K562 (cell line): ENCODE measurements around the gene SORCS2. TPM values are rescaled to one million over a fixed set of nuclear protein-coding genes. Genes with fewer than 3 reads are reported as not detected.

ENCODE experiments used
- ATAC-seq: fragments of 200-7000 bp; cut with Tn5 transposase; 3 replicates; pipeline ENCODE4 v1.9.1; 2020; ENCODE audit warnings: moderate library complexity
- BruUV-seq: library from RNA; stranded (reverse); fragments of 400-500 nt; replicated peaks from 2 replicates; lab custom pipeline; 2021; lab: Mats Ljungman, UMichigan
- CTCF ChIA-PET: fragments of 300-600 bp; formaldehyde crosslinking; extraction: SDS; loops from one replicate; lab custom pipeline; 2021; ENCODE audit warnings: low intra/inter-chr PET ratio; lab: Yijun Ruan, JAX
- POLR2A ChIA-PET: fragments of 300-600, 350-650 bp; sonication (Branson Sonifier 250); formaldehyde crosslinking; extraction: SDS; loops from one replicate; lab custom pipeline; 2021; ENCODE audit warnings: antibody characterized with exemption, inconsistent platforms; lab: Yijun Ruan, JAX
- DNase-seq, 4 experiments: peaks; one replicate each; pipeline versions ENCODE4 v3.0.0 to v3.0.0-alpha.2; 2011 to 2018; ENCODE audit warnings: low spot score in 3 of 4, mixed read lengths in 3 of 4; ENCODE audit errors: extremely low read depth in 1 of 4
- FAIRE-seq: peaks from 2 replicates; lab custom pipeline; 2011; peaks lifted over from hg19 to GRCh38; lab: Jason Lieb, UNC
- H2AFZ ChIP-seq: 2 replicates; pipeline ENCODE4 v1.6.0; 2011; ENCODE audit warnings: low read depth, low read length, control low read depth, inconsistent platforms
- H3K27ac ChIP-seq: fragments of 200-600 bp; 3 replicates; pipeline ENCODE4 v1.8.0; 2011; ENCODE audit warnings: low read depth, mild to moderate bottlenecking, control low read depth, inconsistent platforms, low read length, moderate library complexity, mixed read lengths; ENCODE audit errors: extremely low read depth
- H3K27me3 ChIP-seq, 2 experiments: fragments of 300-600 bp in 1 of 2; 2 replicates in 1 of 2; 3 replicates in 1 of 2; pipeline versions ENCODE4 v1.6.0 to v1.8.0; 2011; ENCODE audit warnings: inconsistent platforms in 2 of 2, low read length in 2 of 2, mild to moderate bottlenecking in 1 of 2, mixed read lengths in 1 of 2, moderate library complexity in 1 of 2; ENCODE audit not compliant: control insufficient read depth in 2 of 2, insufficient read depth in 2 of 2
- H3K36me3 ChIP-seq: fragments of 300-600 bp; 3 replicates; pipeline ENCODE4 v1.8.0; 2011; ENCODE audit warnings: mild to moderate bottlenecking, low read length, inconsistent platforms; ENCODE audit not compliant: control insufficient read depth, insufficient read depth
- H3K4me1 ChIP-seq, 2 experiments: fragments of 200-600 bp in 1 of 2; replicated peaks in 1 of 2; 2 replicates in 1 of 2; 3 replicates in 1 of 2; pipeline versions ENCODE4 v1.5.1 to v1.8.0; 2011; ENCODE audit warnings: inconsistent platforms in 2 of 2, low read length in 2 of 2, mild to moderate bottlenecking in 1 of 2, mixed read lengths in 1 of 2, moderate library complexity in 1 of 2; ENCODE audit not compliant: control insufficient read depth in 2 of 2, insufficient read depth in 2 of 2
- H3K4me2 ChIP-seq: 2 replicates; pipeline ENCODE4 v1.6.1; 2011; ENCODE audit warnings: low read length, control low read depth, inconsistent platforms, mixed read lengths; ENCODE audit not compliant: insufficient read depth
- H3K4me3 ChIP-seq: fragments of 200-600 bp; sonication (generic), shearing (Covaris generic); 2 replicates; pipeline ENCODE4 v1.5.1; 2016; ENCODE audit warnings: control low read depth, inconsistent platforms
- H3K79me2 ChIP-seq: fragments of 200-600 bp; 3 replicates; pipeline ENCODE4 v1.8.0; 2011; ENCODE audit warnings: low read length, inconsistent platforms; ENCODE audit not compliant: control insufficient read depth, insufficient read depth
- H3K9ac ChIP-seq, 2 experiments: 2 replicates each; pipeline versions ENCODE4 v1.6.0 to v1.6.1; 2011; ENCODE audit warnings: low read depth in 2 of 2, low read length in 2 of 2, control low read depth in 1 of 2, inconsistent platforms in 1 of 2, mild to moderate bottlenecking in 1 of 2, mixed read lengths in 1 of 2; ENCODE audit not compliant: insufficient read depth in 1 of 2
- H3K9me1 ChIP-seq: one replicate; pipeline ENCODE4 v1.6.0; 2011; ENCODE audit warnings: inconsistent platforms, mild to moderate bottlenecking, low read length, moderate library complexity; ENCODE audit not compliant: control insufficient read depth, insufficient read depth
- H3K9me3 ChIP-seq: replicated peaks from 2 replicates; pipeline ENCODE4 v1.5.1; 2011; ENCODE audit warnings: low read depth, low read length, inconsistent platforms; ENCODE audit not compliant: control insufficient read depth, insufficient read depth
- H4K20me1 ChIP-seq: replicated peaks from 2 replicates; pipeline ENCODE4 v1.6.1; 2011; ENCODE audit warnings: low read length, inconsistent platforms, mixed read lengths; ENCODE audit not compliant: control insufficient read depth, insufficient read depth
- DIDO1 ChIP-seq: fragments of 450-650 bp; IDR thresholded peaks from 2 replicates; pipeline ENCODE4 v1.6.1; 2016; ENCODE audit warnings: low read depth, missing biosample characterization, missing genetic modification characterization
- FOXM1 ChIP-seq, 2 experiments: fragments of 450-650 bp in 1 of 2; sonication (generic) in 1 of 2; formaldehyde crosslinking in 1 of 2; IDR thresholded peaks; 2 replicates each; pipeline versions ENCODE4 v1.6.1 to v1.9.0; 2017 to 2022; ENCODE audit warnings: low read depth in 2 of 2, mild to moderate bottlenecking in 2 of 2, missing genetic modification reagents in 1 of 2, moderate library complexity in 1 of 2
- NFXL1 ChIP-seq: fragments of 450-650 bp; formaldehyde crosslinking; IDR thresholded peaks from 2 replicates; pipeline ENCODE4 v1.4.0; 2021; ENCODE audit warnings: mild to moderate bottlenecking
- POLR3G ChIP-seq: IDR thresholded peaks from 2 replicates; pipeline ENCODE4 v1.6.1; 2011; ENCODE audit not compliant: insufficient read length, insufficient replicate concordance; ENCODE audit errors: extremely low read depth
- RBBP5 ChIP-seq: fragments of 200-600 bp; sonication (generic); IDR thresholded peaks from 2 replicates; pipeline ENCODE4 v1.6.1; 2012; ENCODE audit warnings: borderline replicate concordance, mild to moderate bottlenecking, low read length, control low read depth, inconsistent platforms; ENCODE audit not compliant: insufficient read depth, poor library complexity, severe bottlenecking
- SRSF7 ChIP-seq: fragments of 200-400 bp; formaldehyde crosslinking; optimal IDR thresholded peaks from 2 replicates; pipeline ENCODE3; 2017; ENCODE audit warnings: mild to moderate bottlenecking, low read depth, low read length
- SRSF9 ChIP-seq: fragments of 200-400 bp; formaldehyde crosslinking; IDR thresholded peaks from 2 replicates; pipeline ENCODE4 v1.6.1; 2017; ENCODE audit warnings: low read depth, low read length, borderline replicate concordance
- SUPT5H ChIP-seq: fragments of 450-650 bp; IDR thresholded peaks from 2 replicates; pipeline ENCODE4 v1.6.1; 2016
- TCF3 ChIP-seq: sonication (generic); formaldehyde crosslinking; IDR thresholded peaks from 2 replicates; pipeline ENCODE4 v1.4.0; 2020; ENCODE audit warnings: mild to moderate bottlenecking, missing genetic modification reagents
- ZBTB8A ChIP-seq: fragments of 450-650 bp; IDR thresholded peaks from 2 replicates; pipeline ENCODE4 v1.6.1; 2018; ENCODE audit warnings: mild to moderate bottlenecking, moderate library complexity; ENCODE audit not compliant: partially characterized antibody
- ZEB2 ChIP-seq: fragments of 450-650 bp; IDR thresholded peaks from 2 replicates; pipeline ENCODE4 v1.6.1; 2016
- ZKSCAN1 ChIP-seq: fragments of 150-350 bp; IDR thresholded peaks from 2 replicates; pipeline ENCODE4 v1.6.1; 2016; ENCODE audit warnings: low read depth, low read length
- ZNF780A ChIP-seq: fragments of 250-450 bp; sonication (Bioruptor Pico); IDR thresholded peaks from 2 replicates; pipeline ENCODE4 v1.5.0; 2021; ENCODE audit warnings: mild to moderate bottlenecking
- WGBS: fragments of 100-300 bp; shearing (Covaris generic); methylation state at CpG from one replicate; pipeline ENCODE4 v1.1.6; 2016; ENCODE audit warnings: low coverage, mixed read lengths; ENCODE audit not compliant: insufficient coverage; ENCODE audit errors: missing lambda C conversion rate; 5-methylcytosine and 5-hydroxymethylcytosine counted together
- in situ Hi-C: fragments of 300-500 bp; cut with MboI; formaldehyde crosslinking; loops from 4 replicates; pipeline ENCODE4 v1.15.0; 2018; ENCODE audit warnings: inconsistent platforms, mixed read lengths
- intact Hi-C: fragments of 100-400 bp; cut with micrococcal nuclease; formaldehyde crosslinking; loops from 2 replicates; pipeline ENCODE4 v1.14.2; 2022
- polyA plus RNA-seq, 8 experiments: library from polyadenylated mRNA; depleted of rRNA in 4 of 8; stranded (reverse) in 5 of 8; unstranded in 3 of 8; fragments of >200 nt; fragmentation: Nextera tagmentation in 2 of 8; fragmentation: Illumina TruSeq in 1 of 8; extraction: Ambion mirVana in 2 of 8; extraction: Trizol in 1 of 8; gene quantifications; 2 replicates each; pipeline versions ENCODE4 v1.2.1 to v1.2.3, GENCODE V29; 2011 to 2014; ENCODE audit warnings: inconsistent platforms in 1 of 8, missing spikeins in 1 of 8
- total RNA-seq, 7 experiments: library from RNA; depleted of rRNA in 6 of 7; stranded (reverse); fragments of >200 nt in 6 of 7; fragmentation: Illumina TruSeq in 2 of 7; extraction: Trizol in 2 of 7; gene quantifications; 2 replicates each; pipeline versions ENCODE4 v1.2.1 to v1.2.3, GENCODE V29; 2011 to 2021; ENCODE audit warnings: low replicate concordance in 1 of 7
- TF ChIP-seq, protein P1 (sequence below): fragments of 450-650 bp; IDR thresholded peaks from 2 replicates; pipeline ENCODE4 v1.6.1; 2016; ENCODE audit warnings: low read depth
- TF ChIP-seq, protein P2 (sequence below): sonication (generic); formaldehyde crosslinking; IDR thresholded peaks from 2 replicates; pipeline ENCODE4 v1.9.0; 2022; ENCODE audit warnings: mild to moderate bottlenecking, missing genetic modification reagents

SORCS2 gene
- total and polyA plus RNA-seq, 9 of the 15 experiments (the other 6 are each of a cell fraction or from before 2014, with no cell fraction given) = not detected

DNA sequence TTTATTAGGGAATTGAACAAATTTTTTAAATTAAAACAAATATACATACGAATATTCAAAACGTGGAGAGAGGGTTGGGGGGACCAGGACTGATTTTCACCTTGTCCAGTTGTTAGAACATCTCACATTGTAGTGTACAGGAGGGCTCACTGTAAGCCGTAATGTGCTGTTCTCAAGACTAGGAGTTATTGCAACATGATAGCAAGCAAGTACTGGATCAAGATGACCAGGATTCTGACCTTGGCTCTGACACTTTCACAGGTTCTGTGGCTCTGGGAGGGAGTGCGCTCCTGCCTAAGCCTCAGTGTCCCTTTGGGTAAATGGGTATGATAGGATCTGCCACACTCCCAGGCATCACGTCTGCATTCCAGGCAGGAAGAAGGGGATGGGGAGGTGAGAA lies 59.0 kb downstream of the SORCS2 start:
- no peak for ATAC-seq
- Histone ChIP-seq H3K9ac (no peak overlapping the region), H3K4me2 (no peak overlapping the region), H3K4me3 (no peak overlapping the region), H3K9me3 (no peaks in the 10 kb centered on the region), H3K27me3 (peaks cover 10 to 51% of the 10 kb centered on the region in 2 experiments; a peak in 4 of 5 replicates), H3K79me2 (no peaks in the 10 kb centered on the region), H3K4me1 (peaks cover 0 to 3% of the 10 kb centered on the region in 2 experiments; a peak in 2 of 5 replicates), H4K20me1 (no peaks in the 10 kb centered on the region; the same call in 1 of the 2 replicates), H3K9me1 (no peaks in the 10 kb centered on the region), H3K36me3 (no peaks in the 10 kb centered on the region), H2AFZ (no peak overlapping the region), H3K27ac (no peak overlapping the region)
- ChIA-PET POLR2A (no interaction called here), CTCF (no interaction called here)
- BruUV-seq = no TSS peak
- WGBS = 1% methylated on average over 5 of the region's 5 CpGs
- FAIRE-seq = no peak
- intact Hi-C loops (no loop called here), in situ Hi-C loops (no loop called here)
- no peak for DNase-seq
- TF ChIP-seq, protein P1, sequence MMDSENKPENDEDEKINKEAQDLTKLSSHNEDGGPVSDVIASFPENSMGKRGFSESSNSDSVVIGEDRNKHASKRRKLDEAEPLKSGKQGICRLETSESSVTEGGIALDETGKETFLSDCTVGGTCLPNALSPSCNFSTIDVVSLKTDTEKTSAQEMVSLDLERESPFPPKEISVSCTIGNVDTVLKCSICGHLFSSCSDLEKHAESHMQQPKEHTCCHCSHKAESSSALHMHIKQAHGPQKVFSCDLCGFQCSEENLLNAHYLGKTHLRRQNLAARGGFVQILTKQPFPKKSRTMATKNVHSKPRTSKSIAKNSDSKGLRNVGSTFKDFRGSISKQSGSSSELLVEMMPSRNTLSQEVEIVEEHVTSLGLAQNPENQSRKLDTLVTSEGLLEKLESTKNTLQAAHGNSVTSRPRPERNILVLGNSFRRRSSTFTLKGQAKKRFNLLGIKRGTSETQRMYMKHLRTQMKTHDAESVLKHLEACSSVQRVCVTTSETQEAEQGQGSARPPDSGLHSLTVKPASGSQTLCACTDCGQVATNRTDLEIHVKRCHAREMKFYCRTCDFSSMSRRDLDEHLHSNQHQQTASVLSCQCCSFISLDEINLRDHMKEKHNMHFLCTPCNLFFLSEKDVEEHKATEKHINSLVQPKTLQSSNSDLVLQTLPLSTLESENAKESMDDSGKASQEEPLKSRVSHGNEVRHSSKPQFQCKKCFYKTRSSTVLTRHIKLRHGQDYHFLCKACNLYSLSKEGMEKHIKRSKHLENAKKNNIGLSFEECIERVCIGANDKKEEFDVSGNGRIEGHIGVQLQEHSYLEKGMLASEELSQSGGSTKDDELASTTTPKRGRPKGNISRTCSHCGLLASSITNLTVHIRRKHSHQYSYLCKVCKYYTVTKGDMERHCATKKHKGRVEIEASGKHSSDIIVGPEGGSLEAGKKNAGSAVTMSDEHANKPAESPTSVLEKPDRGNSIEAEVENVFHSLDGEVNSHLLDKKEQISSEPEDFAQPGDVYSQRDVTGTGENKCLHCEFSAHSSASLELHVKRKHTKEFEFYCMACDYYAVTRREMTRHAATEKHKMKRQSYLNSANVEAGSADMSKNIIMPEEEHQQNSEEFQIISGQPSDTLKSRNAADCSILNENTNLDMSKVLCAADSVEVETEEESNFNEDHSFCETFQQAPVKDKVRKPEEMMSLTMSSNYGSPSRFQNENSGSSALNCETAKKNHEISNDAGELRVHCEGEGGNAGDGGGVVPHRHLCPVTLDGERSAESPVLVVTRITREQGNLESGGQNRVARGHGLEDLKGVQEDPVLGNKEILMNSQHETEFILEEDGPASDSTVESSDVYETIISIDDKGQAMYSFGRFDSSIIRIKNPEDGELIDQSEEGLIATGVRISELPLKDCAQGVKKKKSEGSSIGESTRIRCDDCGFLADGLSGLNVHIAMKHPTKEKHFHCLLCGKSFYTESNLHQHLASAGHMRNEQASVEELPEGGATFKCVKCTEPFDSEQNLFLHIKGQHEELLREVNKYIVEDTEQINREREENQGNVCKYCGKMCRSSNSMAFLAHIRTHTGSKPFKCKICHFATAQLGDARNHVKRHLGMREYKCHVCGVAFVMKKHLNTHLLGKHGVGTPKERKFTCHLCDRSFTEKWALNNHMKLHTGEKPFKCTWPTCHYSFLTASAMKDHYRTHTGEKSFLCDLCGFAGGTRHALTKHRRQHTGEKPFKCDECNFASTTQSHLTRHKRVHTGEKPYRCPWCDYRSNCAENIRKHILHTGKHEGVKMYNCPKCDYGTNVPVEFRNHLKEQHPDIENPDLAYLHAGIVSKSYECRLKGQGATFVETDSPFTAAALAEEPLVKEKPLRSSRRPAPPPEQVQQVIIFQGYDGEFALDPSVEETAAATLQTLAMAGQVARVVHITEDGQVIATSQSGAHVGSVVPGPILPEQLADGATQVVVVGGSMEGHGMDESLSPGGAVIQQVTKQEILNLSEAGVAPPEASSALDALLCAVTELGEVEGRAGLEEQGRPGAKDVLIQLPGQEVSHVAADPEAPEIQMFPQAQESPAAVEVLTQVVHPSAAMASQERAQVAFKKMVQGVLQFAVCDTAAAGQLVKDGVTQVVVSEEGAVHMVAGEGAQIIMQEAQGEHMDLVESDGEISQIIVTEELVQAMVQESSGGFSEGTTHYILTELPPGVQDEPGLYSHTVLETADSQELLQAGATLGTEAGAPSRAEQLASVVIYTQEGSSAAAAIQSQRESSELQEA = no peak
- TF ChIP-seq SUPT5H (no peak), ZKSCAN1 (no peak), SRSF7 (no peak), ZBTB8A (no peak), DIDO1 (tag) (no peak), ZNF780A (no peak), POLR3G (no peak), NFXL1 (CRISPR knock-in tag) (no peak), TCF3 (CRISPR knock-in tag) (no peak), RBBP5 (no peak), FOXM1 (IDR thresholded peaks at IDR 0.05; ENCODE audit: low read depth) (no peak), FOXM1 (CRISPR knock-in tag; IDR thresholded peaks at IDR 0.05; ENCODE audit: low read depth) (no peak), SRSF9 (no peak), ZEB2 (no peak)
- TF ChIP-seq, protein P2, sequence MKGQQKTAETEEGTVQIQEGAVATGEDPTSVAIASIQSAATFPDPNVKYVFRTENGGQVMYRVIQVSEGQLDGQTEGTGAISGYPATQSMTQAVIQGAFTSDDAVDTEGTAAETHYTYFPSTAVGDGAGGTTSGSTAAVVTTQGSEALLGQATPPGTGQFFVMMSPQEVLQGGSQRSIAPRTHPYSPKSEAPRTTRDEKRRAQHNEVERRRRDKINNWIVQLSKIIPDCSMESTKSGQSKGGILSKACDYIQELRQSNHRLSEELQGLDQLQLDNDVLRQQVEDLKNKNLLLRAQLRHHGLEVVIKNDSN (CRISPR knock-in tag) = no peak
